ENCODE results near the gene CLIC3.

DNA sequence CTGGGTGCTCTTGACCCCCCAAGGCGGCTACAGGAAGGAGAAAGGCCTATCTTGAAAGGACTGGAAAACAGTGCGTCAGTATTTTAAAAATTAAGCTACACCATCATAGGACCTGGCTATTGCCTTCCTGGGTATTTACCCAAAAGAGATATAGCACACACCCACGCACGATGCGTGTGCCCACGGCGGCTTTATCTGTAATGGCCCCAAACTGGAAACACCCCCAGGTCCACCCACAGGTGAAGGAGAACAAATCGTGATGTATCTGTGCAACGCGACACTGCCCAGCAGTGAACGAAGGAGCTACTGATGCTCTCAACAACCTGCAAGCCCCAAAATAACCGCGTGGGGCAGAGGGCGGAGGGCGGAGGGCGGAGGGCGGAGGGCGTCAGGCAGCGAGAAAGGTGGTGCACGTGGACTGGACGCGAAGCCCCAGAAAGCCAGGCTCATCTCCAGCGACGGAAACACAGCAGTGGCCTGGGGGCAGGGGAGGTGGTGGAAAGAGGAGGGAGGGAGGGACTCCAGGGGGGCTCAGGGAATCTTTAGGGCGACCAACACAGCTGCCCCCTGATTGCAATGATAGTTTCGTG is 31.4 kb downstream of the CLIC3 start:
- TF ChIP-seq EZH2 (IDR thresholded peaks at IDR 0.05) (no peak), POLR2AphosphoS5 (IDR thresholded peaks at IDR 0.05; ENCODE audit: borderline replicate concordance, low read depth, low read length) (no peak), FOXP2 (optimal IDR thresholded peaks at IDR 0.05; ENCODE audit: control extremely low read depth, extremely low read length, insufficient read depth) (no peak)

All from SK-N-MC (cell line).